Endothelial cell (in vitro differentiated cells): ENCODE results near the gene MAP3K2. TPM values are rescaled to one million over a fixed set of nuclear protein-coding genes. Genes with fewer than 3 reads are reported as not detected.
"Not testable (repeated sequence)": the region's sequence is repeated elsewhere in the genome, so short reads cannot be mapped to it uniquely, and the experiment has no call there.

Experiments
- DNase-seq: peaks from one replicate; pipeline ENCODE4 v3.0.0; 2021; ENCODE audit warnings: low spot score
- H3K27ac Mint-ChIP-seq: one replicate; pipeline ENCODE4 v1.8.0; 2021; ENCODE audit warnings: mixed read lengths, inconsistent platforms; ENCODE audit not compliant: unreplicated experiment
- H3K27me3 Mint-ChIP-seq: one replicate; pipeline ENCODE4 v1.8.0; 2021; ENCODE audit warnings: mild to moderate bottlenecking, moderate library complexity, mixed read lengths, inconsistent platforms; ENCODE audit not compliant: unreplicated experiment
- H3K36me3 Mint-ChIP-seq: one replicate; pipeline ENCODE4 v1.8.0; 2021; ENCODE audit warnings: mild to moderate bottlenecking, low read depth, mixed read lengths, inconsistent platforms; ENCODE audit not compliant: unreplicated experiment
- H3K4me1 Mint-ChIP-seq: one replicate; pipeline ENCODE4 v1.8.0; 2021; ENCODE audit warnings: mild to moderate bottlenecking, mixed read lengths, inconsistent platforms; ENCODE audit not compliant: unreplicated experiment
- H3K4me3 Mint-ChIP-seq: one replicate; pipeline ENCODE4 v1.8.0; 2021; ENCODE audit warnings: mild to moderate bottlenecking, mixed read lengths, inconsistent platforms; ENCODE audit not compliant: unreplicated experiment
- H3K9me3 Mint-ChIP-seq: one replicate; pipeline ENCODE4 v1.8.0; 2021; ENCODE audit warnings: mixed read lengths, inconsistent platforms; ENCODE audit not compliant: unreplicated experiment
- total RNA-seq: library from RNA; stranded (reverse); fragmentation: NEBNext Ultra II Directional; extraction: Animal tissue kit (Norgen Biotek cat#: 25700); gene quantifications from one replicate; pipeline ENCODE4 v1.2.1, GENCODE V29; 2021; ENCODE audit not compliant: unreplicated experiment
- TF ChIP-seq, protein P1 (sequence below): fragments of 200-600 bp; sonication (generic); IDR thresholded peaks from one replicate; pipeline ENCODE4 v1.5.0; 2021; ENCODE audit warnings: antibody characterized with exemption; ENCODE audit not compliant: unreplicated experiment

Gene MAP3K2
- total RNA-seq, 1 donor from 2014 or later: 27.3 TPM

DNA sequence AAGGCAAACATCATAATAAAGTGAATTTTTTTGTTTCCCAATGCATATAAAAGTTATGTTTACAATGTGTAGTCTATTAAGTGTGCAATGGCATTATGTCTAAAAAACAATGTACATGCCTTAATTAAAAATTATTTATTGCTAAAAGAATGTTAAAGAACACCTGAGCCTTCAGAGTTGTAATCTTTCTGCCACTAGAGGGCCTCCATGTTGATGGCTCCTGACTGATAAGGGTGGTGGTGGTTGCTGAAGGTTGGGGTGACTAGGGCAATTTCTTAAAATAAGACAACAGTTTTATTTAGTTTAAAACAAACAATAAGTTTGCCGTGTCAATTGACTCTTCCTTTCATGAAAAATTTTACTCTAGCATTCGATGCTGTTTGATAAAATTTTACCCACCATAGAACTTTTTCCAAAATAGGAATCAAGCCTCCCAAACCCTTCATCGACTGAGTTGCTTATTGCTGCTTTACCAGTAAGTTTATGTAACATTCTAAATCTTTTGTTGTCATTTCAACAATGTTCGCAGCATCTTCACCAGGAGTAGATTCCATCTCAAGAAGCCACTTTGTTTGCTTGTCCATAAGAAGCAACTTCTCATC, 32.3 kb downstream of the MAP3K2 start:
- H3K36me3 Mint-ChIP-seq: no peaks in the 10 kb centered on the region
- H3K9me3 Mint-ChIP-seq: no peaks in the 10 kb centered on the region
- peak; percentile 13 for DNase-seq
- TF ChIP-seq, protein P1, sequence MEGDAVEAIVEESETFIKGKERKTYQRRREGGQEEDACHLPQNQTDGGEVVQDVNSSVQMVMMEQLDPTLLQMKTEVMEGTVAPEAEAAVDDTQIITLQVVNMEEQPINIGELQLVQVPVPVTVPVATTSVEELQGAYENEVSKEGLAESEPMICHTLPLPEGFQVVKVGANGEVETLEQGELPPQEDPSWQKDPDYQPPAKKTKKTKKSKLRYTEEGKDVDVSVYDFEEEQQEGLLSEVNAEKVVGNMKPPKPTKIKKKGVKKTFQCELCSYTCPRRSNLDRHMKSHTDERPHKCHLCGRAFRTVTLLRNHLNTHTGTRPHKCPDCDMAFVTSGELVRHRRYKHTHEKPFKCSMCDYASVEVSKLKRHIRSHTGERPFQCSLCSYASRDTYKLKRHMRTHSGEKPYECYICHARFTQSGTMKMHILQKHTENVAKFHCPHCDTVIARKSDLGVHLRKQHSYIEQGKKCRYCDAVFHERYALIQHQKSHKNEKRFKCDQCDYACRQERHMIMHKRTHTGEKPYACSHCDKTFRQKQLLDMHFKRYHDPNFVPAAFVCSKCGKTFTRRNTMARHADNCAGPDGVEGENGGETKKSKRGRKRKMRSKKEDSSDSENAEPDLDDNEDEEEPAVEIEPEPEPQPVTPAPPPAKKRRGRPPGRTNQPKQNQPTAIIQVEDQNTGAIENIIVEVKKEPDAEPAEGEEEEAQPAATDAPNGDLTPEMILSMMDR: peak; percentile 73
- no peak overlapping the region for H3K27ac Mint-ChIP-seq
- H3K27me3 Mint-ChIP-seq: peaks cover 2% of the 10 kb centered on the region
- H3K4me1 Mint-ChIP-seq: peaks cover 4% of the 10 kb centered on the region
- H3K4me3 Mint-ChIP-seq: no peak overlapping the region

DNA sequence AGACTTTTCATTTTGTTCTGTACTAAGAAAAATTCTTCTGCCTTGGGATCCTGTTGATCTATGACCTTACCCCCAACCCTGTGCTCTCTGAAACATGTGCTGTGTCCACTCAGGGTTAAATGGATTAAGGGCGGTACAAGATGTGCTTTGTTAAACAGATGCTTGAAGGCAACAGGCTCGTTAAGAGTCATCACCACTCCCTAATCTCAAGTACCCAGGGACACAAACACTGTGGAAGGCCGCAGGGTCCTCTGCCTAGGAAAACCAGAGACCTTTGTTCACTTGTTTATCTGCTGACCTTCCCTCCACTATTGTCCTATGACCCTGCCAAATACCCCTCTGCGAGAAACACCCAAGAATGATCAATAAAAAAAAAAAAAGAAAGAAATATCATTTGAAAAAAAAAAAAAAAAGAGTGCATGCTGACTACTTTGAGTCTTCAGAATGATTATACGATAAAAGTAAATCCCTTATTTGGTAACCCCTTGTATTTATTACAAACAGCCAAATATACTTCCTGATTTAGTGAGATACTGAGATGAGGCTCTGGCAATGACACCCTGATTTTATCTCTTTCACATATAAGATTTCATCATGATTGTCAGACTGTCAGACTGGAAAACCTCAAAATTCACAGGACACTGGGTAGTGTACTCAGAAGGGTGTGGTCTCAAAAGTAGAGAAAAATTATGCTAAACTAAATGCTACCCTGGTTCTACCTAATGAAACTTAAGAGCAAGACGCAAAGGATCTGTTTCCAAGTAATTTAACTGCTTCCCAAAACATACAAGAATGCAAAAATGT, 33.7 kb downstream of the MAP3K2 start:
- H3K4me3 Mint-ChIP-seq, H3K36me3 Mint-ChIP-seq, H3K27ac Mint-ChIP-seq, H3K9me3 Mint-ChIP-seq, H3K27me3 Mint-ChIP-seq, DNase-seq: not testable (repeated sequence)
- H3K4me1 Mint-ChIP-seq: peaks cover 11% of the 10 kb centered on the region

DNA sequence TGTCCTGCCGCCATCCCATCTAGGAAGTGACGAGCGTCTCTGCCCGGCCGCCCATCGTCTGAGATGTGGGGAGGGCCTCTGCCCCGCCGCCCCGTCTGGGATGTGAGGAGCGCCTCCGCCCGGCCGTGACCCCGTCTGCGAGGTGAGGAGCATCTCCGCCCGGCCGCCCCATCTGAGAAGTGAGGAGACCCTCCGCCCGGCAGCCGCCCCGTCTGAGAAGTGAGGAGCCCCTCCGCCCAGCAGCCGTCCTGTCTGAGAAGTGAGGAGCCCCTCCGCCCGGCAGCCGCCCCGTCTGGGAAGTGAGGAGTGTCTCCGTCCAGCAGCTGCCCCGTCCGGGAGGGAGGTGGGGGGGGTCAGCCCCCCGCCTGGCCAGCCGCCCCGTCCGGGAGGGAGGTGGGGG, 34.6 kb downstream of the MAP3K2 start:
- not testable (repeated sequence) for H3K27ac Mint-ChIP-seq, H3K9me3 Mint-ChIP-seq, H3K27me3 Mint-ChIP-seq, DNase-seq, H3K36me3 Mint-ChIP-seq, H3K4me3 Mint-ChIP-seq
- peaks cover 17% of the 10 kb centered on the region for H3K4me1 Mint-ChIP-seq

DNA sequence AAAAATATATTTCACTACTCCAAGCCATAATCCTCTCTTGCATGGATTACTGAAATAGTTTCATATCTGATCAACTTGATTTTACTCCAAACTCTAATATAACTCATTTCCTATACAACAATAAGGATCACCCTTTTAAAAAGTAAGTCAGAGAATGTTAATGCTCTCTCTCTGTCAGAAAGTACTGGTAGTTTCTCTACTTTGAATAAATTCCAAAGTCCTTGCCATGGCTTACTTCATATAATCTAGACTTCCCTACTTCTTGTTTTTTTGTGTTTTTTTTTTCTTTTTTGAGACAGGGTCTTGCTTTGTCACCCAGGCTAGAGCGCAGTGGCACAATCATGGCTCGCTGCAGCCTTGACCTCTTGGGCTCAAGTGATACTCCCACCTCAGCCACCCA, 36.2 kb downstream of the MAP3K2 start:
- H3K4me1 Mint-ChIP-seq: peaks cover 19% of the 10 kb centered on the region
- H3K27ac Mint-ChIP-seq: no peak overlapping the region
- H3K4me3 Mint-ChIP-seq: no peak overlapping the region
- H3K27me3 Mint-ChIP-seq: peaks cover 2% of the 10 kb centered on the region
- no peaks in the 10 kb centered on the region for H3K36me3 Mint-ChIP-seq
- TF ChIP-seq, protein P1: no peak
- no peak for DNase-seq
- no peaks in the 10 kb centered on the region for H3K9me3 Mint-ChIP-seq

DNA sequence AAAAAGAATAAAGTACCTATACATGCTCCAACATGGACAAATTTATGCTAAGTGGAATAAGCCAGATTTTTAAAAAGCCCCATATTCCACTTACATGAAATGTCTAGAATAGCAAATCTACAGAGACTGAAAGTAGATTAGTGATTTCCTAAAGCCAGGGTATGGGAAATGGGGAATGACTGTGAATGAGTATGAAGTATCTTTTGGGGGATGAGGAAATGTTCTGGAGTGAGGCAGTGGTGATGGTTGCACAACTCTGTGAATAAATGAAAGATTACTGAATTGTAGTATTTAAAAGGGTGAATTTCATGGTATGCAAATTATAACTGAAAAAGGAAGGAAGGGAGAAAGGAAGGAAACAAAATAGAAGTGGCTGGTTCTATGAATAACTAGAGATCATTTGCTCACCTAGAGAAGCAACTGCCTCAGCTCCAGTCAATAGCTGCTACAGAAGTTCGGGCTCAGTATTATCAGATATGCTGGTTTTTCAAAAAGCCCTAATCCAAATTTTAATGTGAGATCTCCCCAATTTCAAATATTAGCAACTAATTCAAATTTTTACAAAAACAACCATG, 39.3 kb downstream of the MAP3K2 start:
- H3K27ac Mint-ChIP-seq: no peak overlapping the region
- peaks cover 2% of the 10 kb centered on the region for H3K27me3 Mint-ChIP-seq
- peaks cover 24% of the 10 kb centered on the region for H3K4me1 Mint-ChIP-seq
- H3K9me3 Mint-ChIP-seq: no peaks in the 10 kb centered on the region
- DNase-seq: no peak
- H3K36me3 Mint-ChIP-seq: no peaks in the 10 kb centered on the region
- H3K4me3 Mint-ChIP-seq: no peak overlapping the region
- TF ChIP-seq, protein P1: no peak
